Body of pancreas (tissue), 4 donors: ENCODE results near the gene IL11. TPM values are rescaled to one million over a fixed set of nuclear protein-coding genes. Genes with fewer than 3 reads are reported as not detected.

Source experiments
- ATAC-seq: fragments of 150-250 bp; one replicate; pipeline ENCODE4 v1.9.1; 2016
- DNase-seq, 4 donors: peaks; one replicate each; pipeline ENCODE4 v3.0.0-alpha.2; 2019
- H3K27ac ChIP-seq, 4 donors: fragments of 200-600 bp; sonication (generic); 1 replicate in 3 of 4; 2 replicates in 1 of 4; pipeline versions ENCODE4 v1.5.1 to v1.6.1; 2016 to 2019; ENCODE audit warnings: mild to moderate bottlenecking in 1 of 4, mixed read lengths in 1 of 4, moderate library complexity in 1 of 4
- H3K27me3 ChIP-seq, 2 donors: fragments of 200-600 bp; sonication (generic); one replicate each; pipeline ENCODE4 v1.6.0; 2016; ENCODE audit warnings: mild to moderate bottlenecking in 1 of 2
- H3K36me3 ChIP-seq, 2 donors: fragments of 200-600 bp; sonication (generic); replicated peaks in 1 of 2; 2 replicates each; pipeline ENCODE4 v1.5.1; 2016; ENCODE audit warnings: low read depth in 2 of 2; ENCODE audit not compliant: insufficient read depth in 1 of 2
- H3K4me1 ChIP-seq: fragments of 200-600 bp; sonication (generic); one replicate; pipeline ENCODE4 v1.6.0; 2016
- H3K4me3 ChIP-seq, 2 donors: fragments of 200-600 bp; sonication (generic); 1 replicate in 1 of 2; 2 replicates in 1 of 2; pipeline ENCODE4 v1.5.1; 2016 to 2019
- H3K9me3 ChIP-seq, 3 donors: fragments of 200-600 bp; sonication (generic); 1 replicate in 2 of 3; 2 replicates in 1 of 3; pipeline ENCODE4 v1.5.1; 2016
- CTCF ChIP-seq, 7 experiments: fragments of 450-650 bp in 4 of 7; fragments of 200-600 bp in 3 of 7; sonication (generic) in 3 of 7; IDR thresholded peaks; one replicate each; pipeline ENCODE4 v1.5.1; 2016 to 2019; ENCODE audit warnings: antibody characterized with exemption in 7 of 7
- POLR2A ChIP-seq, 3 donors: fragments of 450-650 bp; IDR thresholded peaks; one replicate each; pipeline ENCODE4 v1.6.1; 2016; ENCODE audit warnings: antibody characterized with exemption in 3 of 3, mild to moderate bottlenecking in 2 of 3
- WGBS, 2 donors: methylation state at CpG; one replicate each; pipeline ENCODE4 v1.1.5; 2017; 5-methylcytosine and 5-hydroxymethylcytosine counted together
- intact Hi-C: fragments of 100-400 bp; cut with DNase I; formaldehyde crosslinking; loops from one replicate; pipeline ENCODE4 v1.15.1; 2023
- total RNA-seq, 2 donors: library from RNA; depleted of rRNA; stranded (reverse); fragments of >200 nt; gene quantifications; one replicate each; pipeline ENCODE4 v1.1.0, GENCODE V29; 2016

IL11 gene
- total RNA-seq, 2 donors from 2014 or later, result not detected

DNA sequence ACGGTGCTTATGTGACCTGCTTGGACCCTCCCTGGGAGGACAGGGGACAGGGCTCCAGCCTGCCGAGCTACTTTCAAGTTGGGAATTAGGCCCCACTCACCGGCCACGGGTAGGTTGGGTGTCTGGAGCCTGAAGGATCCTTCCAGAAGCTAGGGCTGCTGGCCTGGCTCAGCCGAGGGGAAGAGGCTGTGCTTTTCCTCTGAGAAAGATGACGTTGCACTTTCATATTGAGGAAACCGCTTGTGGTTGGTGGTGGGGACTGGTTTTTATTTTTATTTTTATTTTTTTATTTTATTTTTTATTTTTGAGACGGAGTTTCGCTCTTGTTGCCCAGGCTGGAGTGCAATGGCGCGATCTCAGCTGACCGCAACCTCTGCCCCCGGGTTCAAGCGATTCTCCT lies 45.1 kb downstream of the IL11 start, which contains the start of gene TMEM150B:
Gene TMEM150B (minus strand): TSS at position 170 of the 400 bp plus-strand sequence. CDS start 4,305 bp downstream, outside the sequence.
- H3K27ac ChIP-seq, result peak within 1 kb of the TSS in 1 of 4 donors; percentile 36
- no peak within 1 kb of the TSS for H3K4me3 ChIP-seq

DNA sequence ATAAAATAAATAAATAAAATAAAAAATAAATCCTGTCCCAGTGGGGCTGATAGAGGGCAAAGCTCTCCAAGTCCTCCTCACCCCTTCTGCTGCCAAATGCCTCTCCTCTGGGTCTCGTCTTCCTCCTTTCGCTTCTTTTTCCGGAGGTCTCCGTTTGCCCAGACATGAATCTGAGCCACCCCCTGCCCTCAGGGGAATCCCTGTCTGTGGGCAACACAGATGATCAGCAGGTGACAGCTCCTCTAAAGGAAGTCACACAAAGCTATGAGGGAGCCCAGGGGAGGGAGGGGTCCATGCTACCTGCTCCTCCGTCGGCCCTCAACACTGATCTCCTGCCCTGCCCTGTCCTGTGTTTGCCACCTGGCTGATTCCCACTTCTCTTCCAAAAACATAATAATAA lies 45.6 kb downstream of the IL11 start:
- no peak for TF ChIP-seq CTCF (IDR thresholded peaks at IDR 0.05)
- TF ChIP-seq POLR2A (IDR thresholded peaks at IDR 0.05), result no peak
- WGBS, 2 donors, result 72 to 86% methylated on average over 6 of the region's 6 CpGs
- no peaks in the 10 kb centered on the region for H3K27me3 ChIP-seq
- H3K4me3 ChIP-seq, result no peak overlapping the region
- no peaks in the 10 kb centered on the region for H3K36me3 ChIP-seq
- H3K4me1 ChIP-seq, result no peaks in the 10 kb centered on the region
- ATAC-seq, result no peak
- H3K27ac ChIP-seq, result no peak overlapping the region
- intact Hi-C loops, result no loop called here
- DNase-seq, result no peak
- no peaks in the 10 kb centered on the region for H3K9me3 ChIP-seq

More for the DNA sequence above, 45.1 kb downstream of the IL11 start, which contains the start of gene TMEM150B:
- 66 to 83% methylated on average over 13 to 14 of the region's 14 CpGs for WGBS, 2 donors
- H3K36me3 ChIP-seq, result no peaks in the 10 kb centered on the region
- no peak for ATAC-seq
- H3K4me1 ChIP-seq, result no peaks in the 10 kb centered on the region
- H3K27me3 ChIP-seq, result no peaks in the 10 kb centered on the region
- intact Hi-C loops, result no loop called here
- no peak for DNase-seq
- H3K9me3 ChIP-seq, result no peaks in the 10 kb centered on the region
- TF ChIP-seq POLR2A (IDR thresholded peaks at IDR 0.05) (no peak), CTCF (IDR thresholded peaks at IDR 0.05) (no peak)

DNA sequence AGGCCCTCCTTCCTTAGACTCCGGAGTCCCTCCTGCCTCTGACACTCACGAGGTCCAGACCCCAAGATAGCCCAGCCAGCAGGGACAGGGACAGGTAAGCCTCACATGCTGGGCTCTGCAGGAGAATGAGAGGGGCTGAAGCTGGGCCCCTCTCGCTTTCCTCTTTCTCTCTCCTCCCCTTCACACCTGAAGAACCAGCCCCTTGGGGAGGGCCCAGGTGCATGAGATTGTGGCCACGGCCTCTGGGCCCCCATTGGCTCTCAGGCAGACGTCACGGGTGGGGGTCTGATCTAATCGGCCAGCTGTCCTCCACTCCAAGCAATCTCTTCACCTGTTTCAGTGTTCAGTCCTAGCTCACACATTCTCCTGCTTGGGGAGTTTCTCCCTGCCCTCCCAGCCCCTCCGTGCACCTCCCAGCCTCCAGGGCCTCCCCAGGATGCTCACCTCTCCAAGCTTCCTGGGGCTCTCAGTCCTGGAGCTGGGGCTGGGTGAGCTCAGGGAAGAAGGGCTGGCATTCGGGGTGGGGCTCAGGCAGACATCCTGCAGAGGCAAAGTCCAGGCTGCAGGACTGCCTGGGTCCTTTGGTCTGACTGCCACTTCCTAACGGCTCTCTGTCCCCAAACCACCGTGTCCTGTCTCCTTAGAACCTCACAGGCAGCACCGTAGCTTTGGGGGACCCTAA lies 47.9 kb downstream of the IL11 start:
- H3K9me3 ChIP-seq, result no peaks in the 10 kb centered on the region
- DNase-seq (no peak), ATAC-seq (no peak)
- TF ChIP-seq CTCF (IDR thresholded peaks at IDR 0.05), result no peak
- TF ChIP-seq POLR2A (IDR thresholded peaks at IDR 0.05), result no peak
- no peaks in the 10 kb centered on the region for H3K36me3 ChIP-seq
- no peak overlapping the region for H3K27ac ChIP-seq
- WGBS, 2 donors, result 32 to 34% methylated on average over 8 to 12 of the region's 12 CpGs
- H3K4me3 ChIP-seq, result no peak overlapping the region
- H3K27me3 ChIP-seq, result no peaks in the 10 kb centered on the region
- H3K4me1 ChIP-seq, result no peaks in the 10 kb centered on the region
- intact Hi-C loops, result no loop called here

DNA sequence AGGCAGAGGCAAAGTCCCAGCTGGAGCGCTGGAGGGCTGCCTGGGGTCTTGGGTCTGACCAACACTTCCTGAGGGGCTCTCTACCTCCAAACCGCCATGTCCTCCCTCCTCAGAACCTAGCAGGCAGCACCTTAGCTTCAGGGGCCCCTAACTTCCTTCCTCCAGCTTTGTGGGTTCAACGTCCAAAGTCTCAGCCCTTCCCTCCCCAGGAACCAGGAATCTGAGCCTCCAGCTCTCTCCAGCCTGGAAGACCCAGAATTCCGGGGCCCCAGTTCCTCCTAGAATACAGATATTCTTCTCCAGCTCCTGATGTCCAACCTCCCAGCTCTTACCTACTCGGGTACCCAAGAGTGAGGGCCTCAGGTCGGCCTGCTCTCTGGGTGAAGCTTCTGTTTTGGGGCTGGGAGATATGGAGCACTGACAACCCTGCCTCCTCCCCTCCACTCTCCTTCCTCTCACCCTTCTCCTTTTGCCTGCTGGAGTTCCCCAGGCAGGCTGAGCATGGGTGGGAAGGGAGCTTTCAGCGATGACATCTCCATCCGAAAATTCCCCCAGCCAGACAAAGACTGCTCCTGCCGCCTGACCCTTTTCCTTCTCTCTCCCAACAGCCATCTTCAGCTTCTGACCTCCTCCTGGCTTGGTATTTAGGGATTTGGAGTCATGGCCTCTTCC lies 48.7 kb downstream of the IL11 start:
- intact Hi-C loops, result no loop called here
- Histone ChIP-seq H3K4me3 (no peak overlapping the region), H3K9me3 (no peaks in the 10 kb centered on the region), H3K27me3 (no peaks in the 10 kb centered on the region), H3K4me1 (no peaks in the 10 kb centered on the region), H3K27ac (no peak overlapping the region), H3K36me3 (no peaks in the 10 kb centered on the region)
- ATAC-seq (no peak), DNase-seq (no peak)
- WGBS, 2 donors, result 60 to 66% methylated on average over 9 of the region's 9 CpGs
- TF ChIP-seq POLR2A (IDR thresholded peaks at IDR 0.05) (no peak), CTCF (IDR thresholded peaks at IDR 0.05) (no peak)
